A549 (cell line): ENCODE data around the gene PPCS. TPM values are rescaled to one million over a fixed set of nuclear protein-coding genes. Genes with fewer than 3 reads are reported as not detected.

Experiments used
- ATAC-seq, 2 experiments: fragments of 200-7000 bp in 1 of 2; fragments of >200 bp in 1 of 2; cut with Nextera tagmentation in 1 of 2; cut with Tn5 transposase in 1 of 2; 3 replicates each; pipeline versions ENCODE4 v1.8.0 to v1.9.1; 2018 to 2020; ENCODE audit warnings: mild to moderate bottlenecking in 1 of 2, moderate library complexity in 1 of 2
- CTCF ChIA-PET: fragments of 300-600 bp; sonication (Branson Sonifier 250); formaldehyde crosslinking; extraction: SDS; loops from one replicate; lab custom pipeline; 2021; ENCODE audit warnings: antibody characterized with exemption, inconsistent platforms; lab: Yijun Ruan, JAX
- POLR2A ChIA-PET: fragments of 350-600 bp; formaldehyde crosslinking; extraction: SDS; loops from one replicate; lab custom pipeline; 2021; ENCODE audit warnings: antibody characterized with exemption, inconsistent platforms; lab: Yijun Ruan, JAX
- DNase-seq, 2 experiments: peaks; one replicate each; pipeline versions ENCODE4 v3.0.0 to v3.0.0-alpha.2; 2011 to 2016; ENCODE audit warnings: low read depth in 1 of 2, low spot score in 1 of 2
- FAIRE-seq: peaks from 2 replicates; lab custom pipeline; 2011; peaks lifted over from hg19 to GRCh38; lab: Jason Lieb, UNC
- H3K27ac ChIP-seq, 2 experiments: fragments of >200 bp; sonication (Bioruptor Twin); formaldehyde crosslinking; 3 replicates each; pipeline ENCODE4 v1.5.1; 2016 to 2017
- H3K4me1 ChIP-seq: fragments of >200 bp; sonication (Bioruptor Twin); formaldehyde crosslinking; 3 replicates; pipeline ENCODE4 v1.6.1; 2016
- H3K4me2 ChIP-seq: fragments of >200 bp; sonication (Bioruptor Twin); formaldehyde crosslinking; 3 replicates; pipeline ENCODE4 v1.6.1; 2016
- H3K4me3 ChIP-seq: fragments of >200 bp; sonication (Bioruptor Twin); formaldehyde crosslinking; 3 replicates; pipeline ENCODE4 v1.5.1; 2016
- H3K9me3 ChIP-seq: fragments of >200 bp; sonication (Bioruptor Twin); formaldehyde crosslinking; 3 replicates; pipeline ENCODE4 v1.6.1; 2016
- BHLHE40 ChIP-seq: IDR thresholded peaks from 2 replicates; pipeline ENCODE4 v1.6.1; 2012; ENCODE audit warnings: low read depth, low read length, inconsistent platforms
- CBX2 ChIP-seq: fragments of 200-600 bp; sonication (generic); IDR thresholded peaks from 2 replicates; pipeline ENCODE4 v1.6.1; 2016; ENCODE audit warnings: low read depth, mild to moderate bottlenecking, borderline replicate concordance
- CHD4 ChIP-seq: fragments of 200-600 bp; sonication (generic); IDR thresholded peaks from 2 replicates; pipeline ENCODE4 v1.6.1; 2016; ENCODE audit warnings: antibody characterized with exemption, mild to moderate bottlenecking, borderline replicate concordance
- FOSB ChIP-seq: fragments of 250-450 bp; sonication (Bioruptor Pico); IDR thresholded peaks from 2 replicates; pipeline ENCODE4 v1.5.0; 2020; ENCODE audit warnings: mild to moderate bottlenecking, moderate library complexity
- JUN ChIP-seq, 2 experiments: fragments of >200 bp; sonication (Bioruptor Twin); formaldehyde crosslinking; IDR thresholded peaks; 2 replicates in 1 of 2; 3 replicates in 1 of 2; pipeline ENCODE4 v1.6.1; 2016 to 2017
- JUNB ChIP-seq: fragments of >200 bp; sonication (Bioruptor Twin); formaldehyde crosslinking; IDR thresholded peaks from 2 replicates; pipeline ENCODE4 v1.6.1; 2016
- KDM1A ChIP-seq: fragments of 200-600 bp; sonication (generic); IDR thresholded peaks from 2 replicates; pipeline ENCODE4 v1.6.1; 2016; ENCODE audit warnings: low read depth, mild to moderate bottlenecking
- MAX ChIP-seq: IDR thresholded peaks from 2 replicates; pipeline ENCODE4 v1.6.1; 2012
- MAZ ChIP-seq: fragments of 150-350 bp; IDR thresholded peaks from 2 replicates; pipeline ENCODE4 v1.6.1; 2014; ENCODE audit warnings: antibody characterized with exemption, low read depth, low read length, borderline replicate concordance
- NPAS2 ChIP-seq: fragments of 250-450 bp; sonication (Bioruptor Pico); IDR thresholded peaks from 2 replicates; pipeline ENCODE4 v1.8.0; 2022; ENCODE audit warnings: mild to moderate bottlenecking, moderate library complexity, borderline replicate concordance
- NR3C1 ChIP-seq: fragments of >200 bp; sonication (Bioruptor Twin); formaldehyde crosslinking; IDR thresholded peaks from 3 replicates; pipeline ENCODE4 v1.6.1; 2017
- POLR2A ChIP-seq: IDR thresholded peaks from 2 replicates; pipeline ENCODE4 v1.6.1; 2012; ENCODE audit warnings: mild to moderate bottlenecking, low read length
- POLR2AphosphoS2 ChIP-seq: conservative IDR thresholded peaks from 2 replicates; pipeline ENCODE4 v1.6.1; 2012; ENCODE audit warnings: low read length, improper control_type of control experiment, inconsistent platforms
- RARB ChIP-seq: fragments of 250-450 bp; sonication (Bioruptor Pico); IDR thresholded peaks from 2 replicates; pipeline ENCODE4 v1.8.0; 2021; ENCODE audit warnings: mild to moderate bottlenecking, moderate library complexity
- REST ChIP-seq: fragments of 200-600 bp; sonication (generic); IDR thresholded peaks from 2 replicates; pipeline ENCODE4 v1.6.1; 2016; ENCODE audit warnings: antibody characterized with exemption, mild to moderate bottlenecking, moderate library complexity
- RNF2 ChIP-seq: fragments of 200-600 bp; sonication (generic); IDR thresholded peaks from 2 replicates; pipeline ENCODE4 v1.6.1; 2016; ENCODE audit warnings: low read depth, mild to moderate bottlenecking, antibody characterized with exemption, moderate library complexity, borderline replicate concordance
- SMC3 ChIP-seq: fragments of >200 bp; sonication (Bioruptor Twin); formaldehyde crosslinking; IDR thresholded peaks from 3 replicates; pipeline ENCODE4 v1.6.1; 2018; ENCODE audit warnings: inconsistent platforms
- TFCP2L1 ChIP-seq: fragments of 250-450 bp; sonication (Bioruptor Pico); IDR thresholded peaks from 2 replicates; pipeline ENCODE4 v1.5.0; 2021; ENCODE audit warnings: mild to moderate bottlenecking
- USF2 ChIP-seq: fragments of 450-650 bp; IDR thresholded peaks from 2 replicates; pipeline ENCODE4 v1.6.1; 2014; ENCODE audit warnings: antibody characterized with exemption
- ZC3H11A ChIP-seq: fragments of 450-650 bp; IDR thresholded peaks from 2 replicates; pipeline ENCODE4 v1.6.1; 2014; ENCODE audit warnings: antibody characterized with exemption, mild to moderate bottlenecking
- ZFP36 ChIP-seq: fragments of 450-650 bp; IDR thresholded peaks from 2 replicates; pipeline ENCODE4 v1.6.1; 2014; ENCODE audit warnings: borderline replicate concordance; ENCODE audit not compliant: partially characterized antibody
- ZSCAN20 ChIP-seq: fragments of 250-450 bp; sonication (Bioruptor Pico); IDR thresholded peaks from 2 replicates; pipeline ENCODE4 v1.8.0; 2022; ENCODE audit warnings: mild to moderate bottlenecking, moderate library complexity
- WGBS: methylation state at CpG from one replicate; pipeline ENCODE4 v1.1.6; 2017; ENCODE audit errors: missing lambda C conversion rate; 5-methylcytosine and 5-hydroxymethylcytosine counted together
- polyA plus RNA-seq, 4 experiments: library from polyadenylated mRNA; depleted of rRNA in 3 of 4; stranded (reverse); fragments of >200 nt; fragmentation: RNase III in 1 of 4; extraction: RNeasy Plus Mini Kit Qiagen cat#74134 plus additional on column Dnase treatment in 1 of 4; gene quantifications; 2 replicates in 3 of 4; 3 replicates in 1 of 4; pipeline ENCODE4 v1.2.3, GENCODE V29; 2011 to 2017
- TF ChIP-seq, protein P1 (sequence below): IDR thresholded peaks from 2 replicates; pipeline ENCODE4 v1.6.1; 2012
- TF ChIP-seq, protein P2 (sequence below): fragments of 150-350 bp; IDR thresholded peaks from 2 replicates; pipeline ENCODE4 v1.6.1; 2014; ENCODE audit warnings: low read depth, mild to moderate bottlenecking, low read length

Gene PPCS
- polyA plus RNA-seq, 2 of the 4 experiments (the other 2 are of a cell fraction): 30.2 to 51.8 TPM

- TF ChIP-seq MAZ: no peak
- no peak for TF ChIP-seq NPAS2
- no peak for TF ChIP-seq RARB (CRISPR knock-in tag)
- TF ChIP-seq BHLHE40: no peak
- TF ChIP-seq NR3C1: no peak
- TF ChIP-seq ZSCAN20 (CRISPR knock-in tag): no peak
- no peak for TF ChIP-seq ZC3H11A
- no peak for TF ChIP-seq TFCP2L1 (CRISPR knock-in tag)
- TF ChIP-seq POLR2AphosphoS2: no peak
- no peak for ATAC-seq
- no peaks in the 10 kb centered on the region for H3K9me3 ChIP-seq
- DNase-seq: no peak
- H3K4me1 ChIP-seq: no peaks in the 10 kb centered on the region
- CTCF ChIA-PET: no interaction called here
- POLR2A ChIA-PET: no interaction called here
- no peak overlapping the region for H3K4me2 ChIP-seq
- no peak overlapping the region for H3K4me3 ChIP-seq
- no peak for FAIRE-seq
- 70% methylated on average over 4 of the region's 4 CpGs for WGBS
- H3K27ac ChIP-seq: no peak overlapping the region
Measured at GRCh38 chr1:42424201-42424600, 32.1 kb upstream of the PPCS start.

DNA sequence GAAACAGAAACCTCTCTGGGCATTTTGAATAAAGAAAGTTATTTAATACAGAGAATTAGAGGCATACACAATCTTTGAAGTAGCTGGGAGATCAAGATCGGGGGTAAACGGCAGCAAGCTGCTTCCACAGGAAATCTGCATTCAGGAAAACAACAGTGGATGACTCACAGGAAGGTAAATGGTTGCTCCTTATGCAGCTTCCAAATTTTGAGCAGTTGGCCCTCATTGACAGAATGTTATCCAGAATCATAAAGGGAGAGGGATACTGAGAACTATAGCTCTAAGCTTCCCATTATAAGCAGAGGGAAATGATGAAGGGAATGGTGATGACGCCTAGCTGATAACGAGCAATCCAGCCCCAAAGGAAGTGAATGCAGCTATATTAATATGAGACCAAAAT is 29.1 kb upstream of the PPCS start:
- H3K4me1 ChIP-seq: no peaks in the 10 kb centered on the region

More for the DNA sequence above, 29.1 kb upstream of the PPCS start:
- TF ChIP-seq NR3C1 (no peak), JUN (IDR thresholded peaks at IDR 0.05) (no peak), KDM1A (no peak), REST (no peak), SMC3 (no peak), CBX2 (no peak), MAX (no peak), POLR2A (no peak), POLR2AphosphoS2 (no peak), USF2 (no peak), JUNB (no peak), ZSCAN20 (CRISPR knock-in tag) (no peak), CHD4 (no peak), RNF2 (no peak), FOSB (CRISPR knock-in tag) (no peak), ZFP36 (no peak)
- TF ChIP-seq, protein P1, sequence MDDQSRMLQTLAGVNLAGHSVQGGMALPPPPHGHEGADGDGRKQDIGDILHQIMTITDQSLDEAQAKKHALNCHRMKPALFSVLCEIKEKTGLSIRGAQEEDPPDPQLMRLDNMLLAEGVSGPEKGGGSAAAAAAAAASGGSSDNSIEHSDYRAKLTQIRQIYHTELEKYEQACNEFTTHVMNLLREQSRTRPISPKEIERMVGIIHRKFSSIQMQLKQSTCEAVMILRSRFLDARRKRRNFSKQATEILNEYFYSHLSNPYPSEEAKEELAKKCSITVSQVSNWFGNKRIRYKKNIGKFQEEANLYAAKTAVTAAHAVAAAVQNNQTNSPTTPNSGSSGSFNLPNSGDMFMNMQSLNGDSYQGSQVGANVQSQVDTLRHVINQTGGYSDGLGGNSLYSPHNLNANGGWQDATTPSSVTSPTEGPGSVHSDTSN: no peak
- TF ChIP-seq, protein P2, sequence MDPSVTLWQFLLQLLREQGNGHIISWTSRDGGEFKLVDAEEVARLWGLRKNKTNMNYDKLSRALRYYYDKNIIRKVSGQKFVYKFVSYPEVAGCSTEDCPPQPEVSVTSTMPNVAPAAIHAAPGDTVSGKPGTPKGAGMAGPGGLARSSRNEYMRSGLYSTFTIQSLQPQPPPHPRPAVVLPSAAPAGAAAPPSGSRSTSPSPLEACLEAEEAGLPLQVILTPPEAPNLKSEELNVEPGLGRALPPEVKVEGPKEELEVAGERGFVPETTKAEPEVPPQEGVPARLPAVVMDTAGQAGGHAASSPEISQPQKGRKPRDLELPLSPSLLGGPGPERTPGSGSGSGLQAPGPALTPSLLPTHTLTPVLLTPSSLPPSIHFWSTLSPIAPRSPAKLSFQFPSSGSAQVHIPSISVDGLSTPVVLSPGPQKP: no peak
- WGBS: 84% methylated on average over 4 of the region's 4 CpGs
- ATAC-seq: no peak
- Histone ChIP-seq H3K9me3 (no peaks in the 10 kb centered on the region), H3K4me2 (no peak overlapping the region), H3K27ac (no peak overlapping the region), H3K4me3 (no peak overlapping the region)
- no peak for DNase-seq
- POLR2A ChIA-PET: no interaction called here
- no peak for FAIRE-seq
- CTCF ChIA-PET: interaction anchor here (0.9 kb wide), 1 partner anchor 10 kb away, joined by 3 read pairs; no protein-coding TSS in a partner anchor
